NCI-H774 (cell line): ENCODE data around the gene HSPH1.
"Not testable (repeated sequence)": the region's sequence is repeated elsewhere in the genome, so short reads cannot be mapped to it uniquely, and the experiment has no call there.

Experiments
- DNase-seq: peaks from one replicate; lab custom pipeline; 2025; lab: John Stamatoyannopoulos, UW

The HSPH1 gene

DNA sequence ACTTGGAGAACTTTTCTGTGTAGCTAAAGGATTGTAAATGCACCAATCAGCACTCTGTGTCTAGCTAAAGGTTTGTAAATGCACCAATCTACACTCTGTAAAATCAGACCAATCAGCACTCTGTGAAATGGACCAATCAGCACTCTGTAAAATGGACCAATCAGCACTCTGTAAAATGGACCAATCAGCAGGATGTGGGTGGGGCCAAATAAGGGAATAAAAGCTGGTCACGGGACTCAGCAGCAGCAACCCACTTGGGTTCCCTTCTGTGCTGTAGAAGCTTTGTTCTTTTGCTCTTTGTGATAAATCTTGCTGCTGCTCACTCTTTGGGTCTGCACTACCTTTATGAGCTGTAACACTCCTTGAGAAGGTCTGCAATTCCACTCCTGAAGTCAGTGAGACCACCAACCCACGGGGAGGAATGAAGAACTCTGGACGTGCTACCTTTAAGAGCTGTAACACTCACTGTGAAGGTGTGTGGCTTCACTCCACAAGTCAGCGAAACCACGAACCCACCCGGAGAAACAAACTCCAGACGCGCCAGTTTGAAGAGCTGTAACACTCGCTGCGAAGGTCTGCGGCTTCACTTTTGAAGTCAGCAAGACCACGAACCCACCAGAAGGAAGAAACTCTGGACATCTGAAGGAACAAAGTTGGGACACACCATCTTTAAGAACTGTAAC is 16.2 kb upstream of the HSPH1 start:
- not testable (repeated sequence) for DNase-seq

DNA sequence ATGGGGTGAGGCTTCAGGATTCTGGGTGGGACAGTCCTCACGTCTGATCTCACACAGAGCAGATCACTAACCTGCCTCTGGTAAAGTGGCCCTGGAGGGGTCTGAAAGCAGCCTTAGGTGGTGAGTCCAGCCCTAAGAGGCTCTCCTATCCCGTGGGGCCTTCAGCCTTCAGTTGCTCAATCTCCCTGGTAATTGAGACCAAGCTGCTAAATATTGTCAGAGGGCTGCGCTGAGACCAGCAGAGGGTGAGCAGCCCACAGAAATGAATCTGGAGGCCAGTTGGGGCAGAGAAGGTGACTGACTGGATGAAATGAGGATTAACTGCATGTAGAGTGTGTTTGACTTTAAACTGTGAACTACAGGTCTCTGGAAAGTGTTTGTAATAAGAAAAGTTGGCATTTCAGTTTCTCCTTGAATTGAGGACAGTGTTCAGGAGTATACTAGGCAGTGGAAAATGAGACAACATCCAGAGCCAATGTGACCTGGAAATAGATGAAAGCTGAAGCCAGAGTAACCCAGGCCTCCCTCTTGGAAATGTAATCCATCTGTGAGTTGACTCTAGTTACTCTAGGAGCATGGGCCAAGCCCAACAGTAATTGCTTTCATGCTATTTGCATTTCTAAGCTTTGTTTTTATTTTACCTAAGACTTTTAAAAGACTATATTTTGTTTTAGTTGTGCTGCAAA is 14.3 kb upstream of the HSPH1 start:
- DNase-seq = no peak

DNA sequence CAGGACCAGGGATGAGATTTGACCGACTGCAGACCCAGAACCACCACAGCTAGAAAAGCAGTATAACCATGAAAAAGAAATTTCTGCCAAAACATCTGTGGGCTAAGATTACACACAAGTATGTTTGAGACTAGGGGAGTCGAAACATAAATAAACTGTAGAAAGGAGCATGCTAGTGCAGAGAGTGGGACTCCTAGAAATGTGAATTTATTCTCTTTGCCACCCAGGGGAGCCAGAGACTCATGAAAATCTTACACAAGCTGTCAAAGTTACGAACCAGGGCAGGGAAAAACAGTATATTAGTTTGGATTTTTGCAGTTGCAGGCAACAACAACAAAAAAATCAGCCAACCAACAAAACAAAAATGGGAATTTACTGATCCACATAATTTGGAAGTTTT is 12.3 kb upstream of the HSPH1 start:
- no peak for DNase-seq

DNA sequence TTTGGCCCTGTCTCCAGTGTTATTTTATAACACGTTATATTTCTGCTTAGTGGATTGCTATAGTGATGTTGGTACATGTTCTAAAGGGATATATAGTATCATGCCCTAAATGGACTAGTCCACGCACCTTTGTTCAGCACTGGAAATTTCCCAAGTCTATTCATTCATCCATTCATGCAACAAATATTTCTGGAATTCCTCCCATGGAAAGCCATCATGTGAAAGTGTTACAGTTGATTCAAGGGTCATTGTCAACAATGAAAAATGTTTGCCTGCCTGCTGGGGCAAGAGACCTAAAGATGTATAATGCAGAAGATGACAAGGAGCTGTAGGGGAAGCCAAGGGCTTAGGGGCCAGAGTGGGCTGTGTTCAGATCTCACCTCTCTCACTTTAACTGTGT is 10.8 kb upstream of the HSPH1 start:
- no peak for DNase-seq

DNA sequence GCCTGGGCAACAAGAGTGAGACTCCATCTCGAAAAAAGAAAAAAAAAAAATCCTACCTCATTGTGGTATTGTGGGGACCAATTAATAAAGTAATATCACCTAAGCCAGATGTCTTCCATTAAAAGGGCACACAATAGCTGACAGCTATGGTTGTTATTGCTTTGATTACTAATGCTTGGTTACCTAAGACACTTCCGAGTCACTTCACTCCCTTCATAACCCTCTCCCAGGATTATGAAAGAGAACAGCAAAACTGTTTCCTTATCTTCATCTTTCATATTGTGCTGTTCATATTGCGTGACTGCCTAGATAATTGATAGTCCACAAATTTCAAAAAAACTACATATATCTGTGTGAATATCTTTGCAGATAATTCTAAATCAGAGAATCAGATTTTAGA is 10.3 kb upstream of the HSPH1 start:
- DNase-seq = no peak

DNA sequence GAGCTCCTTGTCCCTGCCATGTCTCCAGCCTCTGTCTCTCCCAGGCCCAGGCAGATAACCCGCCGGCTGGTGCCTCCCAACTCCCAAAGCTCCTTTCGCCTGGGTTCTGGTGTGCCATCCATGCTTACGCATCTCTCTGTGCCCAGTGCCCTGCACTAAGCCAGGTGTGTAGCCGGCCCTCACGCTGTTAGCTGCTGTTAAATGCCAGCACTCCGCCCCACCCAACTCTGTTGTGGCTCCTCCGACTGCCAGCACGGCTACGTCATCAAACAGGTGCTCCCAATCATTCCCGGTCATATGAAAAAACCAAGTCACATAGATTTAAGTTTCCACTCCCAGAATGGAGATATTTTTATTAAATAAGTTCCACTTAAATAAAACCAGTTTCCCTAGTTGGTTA is 7.0 kb upstream of the HSPH1 start:
- no peak for DNase-seq

DNA sequence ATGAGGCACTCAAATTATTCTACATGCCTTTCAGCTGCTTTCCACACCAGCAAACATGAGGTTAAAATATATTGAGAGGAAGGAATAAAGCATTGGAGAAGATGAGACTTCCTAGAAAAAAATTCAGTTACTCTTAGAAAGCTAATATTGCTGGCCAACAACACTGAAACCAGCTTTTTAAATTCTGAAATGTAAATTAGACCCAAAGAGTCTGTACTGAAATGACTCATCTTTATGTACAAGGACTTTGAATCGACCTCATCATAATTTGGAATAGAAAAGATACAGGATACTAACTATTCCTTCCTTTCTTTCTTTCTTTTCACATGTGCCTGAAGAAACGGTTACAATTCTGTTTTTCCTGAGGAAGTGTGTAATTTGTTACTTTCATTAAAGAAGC is 6.5 kb upstream of the HSPH1 start:
- no peak for DNase-seq

DNA sequence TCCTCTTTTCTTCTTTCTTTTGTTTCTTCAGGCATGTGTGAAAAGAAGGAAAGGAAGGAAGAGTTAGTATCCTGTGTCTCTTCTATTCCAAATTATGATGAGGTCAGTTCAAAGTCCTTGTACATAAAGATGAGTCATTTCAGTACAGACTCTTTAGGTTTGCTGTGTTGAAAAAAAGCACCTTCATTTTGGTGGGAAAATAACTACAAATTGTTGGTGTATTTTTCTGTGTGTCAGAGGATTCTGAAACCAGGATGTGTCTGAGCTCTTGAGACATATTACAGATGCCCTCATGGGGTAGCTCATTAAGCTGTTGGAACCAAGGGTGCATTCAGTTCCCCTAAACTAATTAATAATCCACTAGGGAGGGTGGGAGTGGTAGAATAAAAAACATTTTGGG is 5.8 kb upstream of the HSPH1 start:
- DNase-seq = no peak

DNA sequence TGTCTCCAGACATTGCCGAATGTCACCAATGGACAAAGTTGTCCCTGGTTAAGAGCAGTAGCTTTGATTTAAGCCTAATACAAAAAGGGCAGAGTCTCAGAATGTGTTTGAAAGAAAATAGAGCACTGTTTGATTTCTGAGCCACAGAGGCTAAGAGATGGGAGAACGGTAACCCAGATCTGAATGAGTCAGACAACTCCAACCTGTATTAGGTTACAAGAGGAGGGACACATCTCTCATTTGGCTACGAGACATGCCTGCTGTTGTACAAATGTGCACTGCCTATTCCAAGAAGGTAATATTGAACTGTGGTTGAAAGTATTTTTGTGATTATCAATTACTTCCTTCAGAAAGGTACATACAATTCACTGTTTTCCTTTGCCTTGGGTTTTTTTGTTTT is 4.9 kb upstream of the HSPH1 start:
- DNase-seq = no peak

DNA sequence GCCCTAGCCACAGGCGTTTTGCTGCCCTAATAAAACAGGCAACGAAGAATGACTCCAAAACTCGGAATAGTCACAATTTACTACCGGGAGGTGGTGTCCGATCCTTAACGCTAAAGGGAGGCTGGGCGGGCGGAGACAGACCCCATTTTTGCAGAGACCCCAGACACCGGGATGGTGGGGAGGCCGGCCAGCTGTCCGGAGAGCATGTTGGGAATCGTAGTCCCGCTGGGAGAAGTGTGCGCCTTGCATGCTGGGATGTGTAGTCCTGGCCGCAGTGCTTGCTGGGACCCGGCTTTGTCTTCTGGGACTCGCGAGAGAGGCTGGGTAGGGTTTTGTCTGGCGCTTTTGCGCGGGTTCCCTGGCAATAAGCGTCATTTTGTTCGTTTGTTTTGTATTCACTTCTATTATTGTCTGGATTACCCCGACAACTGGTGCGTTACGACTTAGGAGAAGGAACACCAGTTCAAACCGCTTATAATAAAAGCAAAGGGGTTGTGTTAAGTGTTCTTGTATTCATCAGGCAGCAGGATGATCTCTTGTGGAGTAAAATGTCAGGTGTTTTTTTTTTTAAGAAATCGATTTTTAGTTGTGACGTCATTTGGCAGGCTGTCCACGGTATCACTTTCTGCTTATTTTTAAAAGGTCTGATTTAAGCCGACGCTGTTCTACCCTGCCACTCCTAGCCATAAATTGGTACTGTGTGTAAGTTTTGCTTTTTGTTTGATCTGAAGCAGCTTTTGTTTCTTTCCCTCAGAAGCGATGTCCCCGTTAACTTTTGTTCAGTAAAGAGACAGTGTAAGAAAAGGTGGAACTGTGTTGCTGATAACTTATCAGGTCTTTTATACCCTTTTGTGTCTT is 676 bp upstream of the HSPH1 start:
- DNase-seq = peak; percentile 89

DNA sequence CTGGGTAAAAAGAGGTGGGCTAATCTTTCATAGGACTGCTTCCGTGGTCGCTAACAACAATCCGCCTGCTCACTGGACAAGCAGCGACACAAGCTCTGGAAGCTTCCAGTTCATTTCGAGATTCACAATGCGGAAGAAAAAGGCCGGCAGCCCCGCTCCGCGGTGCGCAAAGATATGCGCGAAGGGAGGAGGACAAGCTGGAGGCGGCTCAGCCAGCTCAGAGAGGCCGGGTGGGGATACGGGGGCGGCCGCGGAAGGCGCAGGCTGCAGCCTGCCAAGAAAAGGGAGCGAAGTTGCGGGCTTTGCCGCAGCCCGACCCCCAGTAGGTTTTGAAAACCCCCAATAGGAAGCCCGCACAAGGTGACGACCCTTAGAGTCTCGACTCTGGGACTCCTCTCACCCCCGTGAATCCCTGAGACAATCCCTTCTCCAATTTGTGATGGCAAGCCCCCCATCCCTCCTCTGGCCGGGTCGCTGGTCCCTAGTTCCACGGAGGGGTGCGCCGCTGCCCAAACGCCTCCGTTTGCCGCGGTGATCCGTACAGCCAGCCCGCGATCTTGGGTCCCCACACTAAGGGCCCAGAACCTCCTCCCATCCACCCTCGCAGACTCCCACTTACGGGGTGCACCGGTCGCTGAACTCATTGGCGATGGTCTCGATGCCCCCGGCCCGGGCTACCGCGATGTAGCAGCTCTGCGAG is 697 bp downstream of the HSPH1 start:
- no peak for DNase-seq

DNA sequence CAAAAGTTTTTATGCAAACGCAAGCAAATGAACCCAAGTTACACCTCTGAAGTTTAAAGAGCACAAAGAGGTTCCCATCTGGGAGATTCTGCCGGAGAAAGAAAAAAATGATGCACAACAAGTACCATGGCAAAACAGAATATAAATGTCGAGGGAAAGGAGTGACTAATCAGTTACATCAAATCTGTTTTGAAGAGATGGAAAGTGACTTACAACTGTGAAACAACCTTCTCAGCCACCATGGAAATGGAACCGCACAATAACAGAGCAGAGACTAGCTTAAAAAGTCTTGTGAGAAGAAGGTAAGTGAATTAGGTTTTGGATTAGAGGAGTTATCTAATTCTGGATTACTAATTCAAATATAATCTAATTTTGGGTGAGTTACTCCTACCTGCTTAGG is 2.4 kb downstream of the HSPH1 start:
- DNase-seq = no peak

DNA sequence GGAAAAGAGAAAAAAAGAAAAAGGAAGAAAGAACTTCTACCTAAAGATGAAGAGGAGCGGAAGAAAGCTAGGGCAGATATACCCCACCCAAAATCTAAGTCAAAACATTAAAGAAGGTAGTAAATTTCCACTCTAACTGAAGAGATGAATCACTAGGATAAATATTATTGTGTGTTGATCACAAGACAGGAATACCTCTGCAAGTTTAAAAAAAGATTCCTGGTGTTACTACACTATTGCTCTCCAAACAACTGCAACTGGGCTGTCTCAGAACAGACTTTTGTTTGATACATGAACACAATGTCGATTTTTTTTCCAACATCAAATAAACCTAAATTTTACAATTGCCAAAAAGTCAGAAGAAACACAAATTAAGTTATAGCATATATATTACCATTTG is 6.8 kb downstream of the HSPH1 start:
- DNase-seq = no peak

DNA sequence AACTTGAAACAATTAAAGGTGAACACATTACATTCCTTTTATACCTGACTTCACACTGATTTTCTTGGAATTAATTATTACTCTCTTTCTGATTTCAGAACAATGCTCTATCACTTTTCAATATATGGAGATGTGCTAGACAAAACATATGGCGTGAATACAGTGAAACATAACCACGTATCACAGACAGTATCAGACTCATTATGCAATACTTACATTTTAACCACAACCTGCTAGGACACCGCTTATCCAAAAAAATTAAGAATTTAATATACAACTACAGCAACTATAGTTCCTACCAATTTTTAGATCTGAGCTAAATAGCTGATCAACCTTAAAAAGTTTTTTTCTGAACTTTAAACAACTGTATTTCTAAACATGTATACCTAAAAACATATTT is 9.9 kb downstream of the HSPH1 start:
- DNase-seq = no peak

DNA sequence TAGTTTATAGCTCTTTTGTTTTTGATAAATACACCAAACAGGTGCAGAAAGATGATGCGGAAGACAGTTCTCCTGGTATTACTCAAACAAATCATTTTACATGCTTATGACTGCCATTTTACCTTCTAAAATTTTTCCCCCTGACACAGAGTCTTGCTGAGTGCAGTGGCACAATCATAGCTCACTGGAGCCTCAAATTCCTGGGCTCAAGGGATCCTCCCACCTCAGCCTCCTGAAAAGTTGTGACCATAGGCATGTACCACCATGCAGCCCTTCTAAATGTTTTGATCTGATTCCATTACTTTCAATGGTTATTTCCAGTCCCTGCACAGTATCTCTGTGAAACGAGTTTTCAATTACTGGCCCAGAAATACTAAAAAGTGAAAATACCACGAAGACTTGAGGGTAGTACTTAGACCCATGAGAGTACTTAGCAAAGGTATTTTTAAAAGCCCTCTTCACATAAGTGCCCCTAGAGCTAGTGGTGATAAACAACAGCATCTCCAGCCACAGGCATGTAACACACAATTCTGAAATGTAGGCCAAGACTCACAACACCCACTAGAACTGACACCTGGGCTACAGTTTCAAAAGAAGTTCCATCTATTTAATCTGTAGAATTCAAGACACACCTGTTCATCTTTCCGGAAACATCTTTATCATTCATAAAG is 11.3 kb downstream of the HSPH1 start:
- DNase-seq = no peak

DNA sequence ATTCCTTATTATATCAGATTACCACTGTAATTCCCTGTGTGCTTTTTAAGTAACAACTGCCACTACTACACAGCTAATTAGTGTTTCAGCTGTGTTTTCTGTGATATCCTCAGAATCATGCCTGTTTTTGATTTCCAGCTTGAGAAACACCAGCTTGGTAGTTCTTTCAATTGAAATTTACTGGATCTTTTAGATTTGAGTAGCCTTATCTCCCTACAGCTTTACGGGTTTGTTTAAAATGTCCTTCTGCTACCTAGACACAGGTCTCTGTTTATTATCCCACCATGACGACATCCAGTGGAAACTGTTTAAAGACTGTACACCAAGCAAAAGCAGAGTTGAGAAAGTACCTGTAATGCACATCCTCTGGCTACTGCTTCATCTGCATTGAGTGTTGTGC is 12.1 kb downstream of the HSPH1 start:
- DNase-seq = no peak

DNA sequence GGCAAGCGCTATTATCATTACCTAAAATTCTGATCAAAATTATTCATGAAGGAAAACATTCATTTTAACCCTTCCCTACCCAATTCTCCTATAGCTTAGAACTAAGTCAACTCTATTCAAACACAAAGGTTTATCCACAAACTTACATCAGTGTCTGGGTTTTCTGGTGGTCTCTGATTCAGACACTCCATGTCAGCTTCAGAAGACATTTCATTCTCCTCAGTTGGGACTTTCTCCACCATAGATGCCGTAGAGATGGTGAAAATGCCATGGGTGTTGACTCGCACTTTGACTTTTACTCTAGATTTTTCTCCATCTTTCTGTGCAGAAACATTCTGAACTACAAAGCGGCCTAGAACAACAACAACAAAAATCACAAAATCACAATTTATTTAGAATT is 16.3 kb downstream of the HSPH1 start:
- no peak for DNase-seq

DNA sequence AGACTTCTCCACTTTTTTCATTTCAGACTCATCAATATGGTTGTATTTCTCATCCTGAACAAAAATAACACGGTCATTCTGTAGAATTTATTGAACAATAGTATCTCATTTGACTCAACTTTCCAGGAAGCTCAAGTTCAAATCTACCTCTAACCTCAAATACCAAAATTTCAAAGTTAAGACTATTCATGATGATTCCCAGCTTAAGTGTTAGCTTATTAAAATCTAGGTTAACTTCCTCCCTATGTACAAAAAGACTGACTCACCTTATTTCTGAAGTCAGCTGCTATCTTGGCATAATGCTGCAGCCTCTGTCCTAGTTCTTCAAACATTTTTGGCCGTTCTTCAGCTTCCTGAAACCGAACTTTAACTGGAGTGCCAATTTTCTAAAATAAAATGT is 23.2 kb downstream of the HSPH1 start:
- no peak for DNase-seq

DNA sequence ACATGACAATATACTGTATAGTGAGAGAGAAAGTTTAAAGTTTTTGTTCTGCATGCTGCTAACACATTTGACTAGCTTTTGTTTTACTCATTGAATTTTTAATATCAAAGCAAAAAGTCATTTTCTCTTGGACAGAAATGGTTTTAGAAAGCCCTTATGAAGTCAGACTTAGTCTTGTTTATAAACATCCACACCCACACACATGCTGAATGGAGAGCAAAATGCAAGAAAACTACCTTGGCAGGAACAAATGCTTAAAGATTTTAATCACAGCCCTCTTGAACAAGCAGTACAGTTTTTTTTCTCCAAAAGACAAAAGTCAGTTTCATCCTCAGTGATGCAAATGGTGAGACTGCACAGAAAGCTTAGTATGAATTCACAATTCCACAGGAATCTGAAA is 25.0 kb downstream of the HSPH1 start:
- no peak for DNase-seq

DNA sequence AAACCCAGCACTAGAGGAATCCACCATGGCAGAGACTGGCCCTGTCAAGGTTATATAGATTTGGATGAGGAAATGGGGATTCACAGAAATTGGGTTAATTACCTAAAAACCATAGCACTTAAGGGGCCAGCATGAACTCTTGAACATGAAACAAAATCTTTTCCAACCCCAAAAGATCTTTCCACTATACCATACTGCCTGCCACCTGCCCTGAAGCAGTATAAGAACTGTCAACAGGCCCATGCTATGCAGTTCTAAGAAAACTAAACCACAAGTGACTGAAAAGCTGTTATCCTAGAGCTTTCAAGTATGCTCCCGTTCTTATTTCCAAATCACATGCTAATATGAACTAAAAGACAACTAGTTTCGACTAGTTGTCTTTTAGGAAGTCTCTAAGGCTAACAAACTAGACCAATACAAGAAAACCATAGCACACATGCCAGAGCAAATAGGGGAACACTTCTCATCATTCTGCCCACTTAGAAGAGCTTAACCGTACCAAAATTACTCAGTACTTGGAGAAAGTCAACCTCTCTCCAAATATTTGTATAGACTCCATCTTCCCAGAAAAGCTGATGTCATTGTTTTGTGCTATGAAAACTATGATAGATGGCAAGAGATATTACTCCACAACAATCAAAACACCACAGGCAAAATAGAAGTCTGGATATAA is 27.5 kb downstream of the HSPH1 start:
- no peak for DNase-seq

DNA sequence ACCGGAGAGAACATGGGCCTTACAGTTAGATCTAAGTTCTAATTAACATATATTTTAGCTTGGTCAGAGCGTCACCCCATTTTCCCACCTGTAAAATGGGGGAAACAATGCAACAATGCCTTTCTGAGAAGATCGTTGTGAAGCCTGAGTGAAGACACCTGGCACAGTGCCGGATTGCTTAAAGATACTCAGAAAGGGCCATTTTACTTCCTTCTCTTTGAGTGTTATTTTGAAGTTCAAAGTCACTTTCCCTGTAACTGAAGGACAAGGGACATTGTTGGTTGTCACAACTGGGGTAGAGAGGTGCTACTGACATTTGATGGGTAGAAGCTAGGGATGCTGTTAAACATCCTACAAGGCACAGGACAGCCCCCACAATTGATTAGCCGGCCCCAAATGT is 28.1 kb downstream of the HSPH1 start:
- DNase-seq = no peak
